Measurements from ENCODE around the gene ZFP36.

DNA sequence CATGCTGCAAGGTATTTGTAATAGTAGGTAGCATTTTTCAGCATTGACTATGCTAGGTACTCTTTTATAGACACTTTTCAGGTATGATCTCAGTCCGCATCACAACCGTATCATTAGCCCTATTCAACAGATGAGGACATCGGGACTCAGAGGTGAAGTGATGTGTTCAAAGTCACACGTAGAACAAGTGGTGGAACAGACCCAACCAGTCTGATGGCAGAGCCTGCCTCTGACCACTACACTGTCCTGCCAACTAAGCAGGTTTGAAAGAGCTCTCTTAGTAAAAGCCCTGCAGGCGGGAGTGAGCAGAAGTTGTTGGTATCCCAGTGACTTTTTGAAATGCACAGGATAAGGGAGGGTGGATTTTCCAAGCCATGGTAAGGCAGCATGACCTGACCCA lies 35.9 kb upstream of the ZFP36 start:
- TF ChIP-seq, protein P1, sequence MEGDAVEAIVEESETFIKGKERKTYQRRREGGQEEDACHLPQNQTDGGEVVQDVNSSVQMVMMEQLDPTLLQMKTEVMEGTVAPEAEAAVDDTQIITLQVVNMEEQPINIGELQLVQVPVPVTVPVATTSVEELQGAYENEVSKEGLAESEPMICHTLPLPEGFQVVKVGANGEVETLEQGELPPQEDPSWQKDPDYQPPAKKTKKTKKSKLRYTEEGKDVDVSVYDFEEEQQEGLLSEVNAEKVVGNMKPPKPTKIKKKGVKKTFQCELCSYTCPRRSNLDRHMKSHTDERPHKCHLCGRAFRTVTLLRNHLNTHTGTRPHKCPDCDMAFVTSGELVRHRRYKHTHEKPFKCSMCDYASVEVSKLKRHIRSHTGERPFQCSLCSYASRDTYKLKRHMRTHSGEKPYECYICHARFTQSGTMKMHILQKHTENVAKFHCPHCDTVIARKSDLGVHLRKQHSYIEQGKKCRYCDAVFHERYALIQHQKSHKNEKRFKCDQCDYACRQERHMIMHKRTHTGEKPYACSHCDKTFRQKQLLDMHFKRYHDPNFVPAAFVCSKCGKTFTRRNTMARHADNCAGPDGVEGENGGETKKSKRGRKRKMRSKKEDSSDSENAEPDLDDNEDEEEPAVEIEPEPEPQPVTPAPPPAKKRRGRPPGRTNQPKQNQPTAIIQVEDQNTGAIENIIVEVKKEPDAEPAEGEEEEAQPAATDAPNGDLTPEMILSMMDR (IDR thresholded peaks at IDR 0.05; ENCODE audit: low read length): no peak
- no peak for TF ChIP-seq EZH2 (optimal IDR thresholded peaks at IDR 0.05; ENCODE audit: low read depth, low read length)
- TF ChIP-seq EZH2phosphoT487 (IDR thresholded peaks at IDR 0.05; ENCODE audit: low read length): no peak
